K562 (cell line): ENCODE measurements around the gene ZNF581. TPM values are rescaled to one million over a fixed set of nuclear protein-coding genes. Genes with fewer than 3 reads are reported as not detected.
A peak's percentile ranks its signal among the peaks of the same experiment; 100 is the strongest.

ENCODE experiments used
- MECOM ChIP-seq: fragments of 250-450 bp; sonication (Bioruptor Pico); IDR thresholded peaks from 2 replicates; pipeline ENCODE4 v1.8.0; 2022; ENCODE audit warnings: inconsistent platforms
- NR1H2 ChIP-seq: sonication (generic); formaldehyde crosslinking; IDR thresholded peaks from 2 replicates; pipeline ENCODE4 v1.4.0; 2020; ENCODE audit warnings: mild to moderate bottlenecking, missing genetic modification reagents
- RBFOX2 ChIP-seq: fragments of 200-400 bp; formaldehyde crosslinking; IDR thresholded peaks from 2 replicates; pipeline ENCODE4 v1.6.1; 2017; ENCODE audit warnings: low read depth, mild to moderate bottlenecking, low read length, moderate library complexity
- SLC30A9 ChIP-seq: fragments of 250-450 bp; sonication (Bioruptor Pico); IDR thresholded peaks from 2 replicates; pipeline ENCODE4 v1.8.0; 2022; ENCODE audit warnings: mild to moderate bottlenecking, moderate library complexity
- SMARCE1 ChIP-seq: fragments of 450-650 bp; IDR thresholded peaks from 2 replicates; pipeline ENCODE4 v1.7.1; 2016; ENCODE audit warnings: mild to moderate bottlenecking
- SREBF1 ChIP-seq: fragments of 150-350 bp; IDR thresholded peaks from 2 replicates; pipeline ENCODE4 v1.6.1; 2014; ENCODE audit warnings: antibody characterized with exemption, low read depth, low read length, borderline replicate concordance
- ZNF217 ChIP-seq: sonication (generic); formaldehyde crosslinking; IDR thresholded peaks from 2 replicates; pipeline ENCODE4 v1.8.0; 2022; ENCODE audit warnings: mild to moderate bottlenecking, missing genetic modification reagents
- ZNF586 ChIP-seq: fragments of 450-650 bp; formaldehyde crosslinking; conservative IDR thresholded peaks from 2 replicates; pipeline ENCODE4 v1.4.0; 2020; ENCODE audit warnings: mild to moderate bottlenecking, moderate library complexity
- ZNF589 ChIP-seq: fragments of 200-800 bp; sonication (Bioruptor generic); IDR thresholded peaks from 2 replicates; pipeline ENCODE4 v1.6.1; 2016; ENCODE audit warnings: low read depth, missing genetic modification characterization, missing compliant biosample characterization
- polyA plus RNA-seq, 8 experiments: library from polyadenylated mRNA; depleted of rRNA in 4 of 8; stranded (reverse) in 5 of 8; unstranded in 3 of 8; fragments of >200 nt; fragmentation: Nextera tagmentation in 2 of 8; fragmentation: Illumina TruSeq in 1 of 8; extraction: Ambion mirVana in 2 of 8; extraction: Trizol in 1 of 8; gene quantifications; 2 replicates each; pipeline versions ENCODE4 v1.2.1 to v1.2.3, GENCODE V29; 2011 to 2014; ENCODE audit warnings: inconsistent platforms in 1 of 8, missing spikeins in 1 of 8
- total RNA-seq, 7 experiments: library from RNA; depleted of rRNA in 6 of 7; stranded (reverse); fragments of >200 nt in 6 of 7; fragmentation: Illumina TruSeq in 2 of 7; extraction: Trizol in 2 of 7; gene quantifications; 2 replicates each; pipeline versions ENCODE4 v1.2.1 to v1.2.3, GENCODE V29; 2011 to 2021; ENCODE audit warnings: low replicate concordance in 1 of 7
- TF ChIP-seq, protein P1 (sequence below), 2 experiments: fragments of 450-650 bp in 1 of 2; sonication (generic) in 1 of 2; formaldehyde crosslinking in 1 of 2; IDR thresholded peaks; 2 replicates each; pipeline versions ENCODE4 v1.7.1 to v1.9.0; 2016 to 2022; ENCODE audit warnings: inconsistent platforms in 1 of 2, mild to moderate bottlenecking in 1 of 2, missing genetic modification reagents in 1 of 2
- TF ChIP-seq, protein P2 (sequence below): fragments of 450-650 bp; formaldehyde crosslinking; IDR thresholded peaks from 2 replicates; pipeline ENCODE4 v1.4.0; 2020; ENCODE audit warnings: mild to moderate bottlenecking, moderate library complexity
- TF ChIP-seq, protein P3 (sequence below): sonication (generic); formaldehyde crosslinking; IDR thresholded peaks from 2 replicates; pipeline ENCODE4 v1.8.0; 2022; ENCODE audit warnings: mild to moderate bottlenecking, missing genetic modification reagents
- TF ChIP-seq, protein P4 (sequence below), 2 experiments: fragments of 450-650 bp in 1 of 2; sonication (generic) in 1 of 2; formaldehyde crosslinking in 1 of 2; IDR thresholded peaks in 1 of 2; conservative IDR thresholded peaks in 1 of 2; 2 replicates each; pipeline versions ENCODE4 v1.6.1 to v1.8.1; 2016 to 2023; ENCODE audit warnings: mild to moderate bottlenecking in 2 of 2, moderate library complexity in 2 of 2, inconsistent platforms in 1 of 2, missing genetic modification reagents in 1 of 2

The ZNF581 gene
- total and polyA plus RNA-seq, 9 of the 15 experiments (the other 6 are each of a cell fraction or from before 2014, with no cell fraction given), result 2.4 to 39.4 (median 15.4) TPM

DNA sequence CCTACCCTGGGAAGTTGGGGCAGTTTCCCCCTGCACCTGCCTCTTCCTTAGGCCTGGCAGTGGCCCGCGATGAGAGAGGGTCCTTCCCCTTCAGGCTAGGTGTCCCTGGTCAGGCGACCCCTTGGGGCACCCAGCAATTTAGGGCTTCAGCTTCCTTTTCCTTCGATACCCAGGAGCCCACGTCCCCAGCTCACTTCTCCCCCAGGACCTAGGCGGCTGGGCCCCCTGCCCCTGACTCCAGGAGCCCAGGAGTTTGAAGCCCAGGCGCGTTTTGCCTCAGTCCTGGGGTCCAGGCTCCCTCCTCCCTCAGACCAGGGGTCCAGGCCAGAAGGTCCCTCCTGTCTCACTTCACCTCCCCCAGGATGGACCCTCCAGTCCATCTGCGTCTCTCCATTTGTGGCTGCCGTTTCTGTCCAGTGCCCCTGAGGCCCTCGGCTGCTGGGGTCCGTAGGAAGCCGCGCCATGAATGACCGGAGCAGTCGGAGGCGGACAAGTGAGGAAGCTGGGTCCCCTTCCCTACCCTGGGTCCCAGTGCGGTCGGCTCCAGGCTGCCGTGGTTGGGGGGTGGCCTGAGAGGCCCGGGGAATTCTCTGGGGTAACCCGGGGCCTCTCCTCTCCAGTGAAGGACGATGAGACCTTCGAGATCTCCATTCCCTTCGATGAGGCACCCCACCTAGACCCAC lies 5.3 kb downstream of the ZNF581 start (continued):
- TF ChIP-seq ZNF589 (CRISPR knock-in tag), result no peak
- TF ChIP-seq ZNF217 (CRISPR knock-in tag), result no peak
- TF ChIP-seq, protein P1, sequence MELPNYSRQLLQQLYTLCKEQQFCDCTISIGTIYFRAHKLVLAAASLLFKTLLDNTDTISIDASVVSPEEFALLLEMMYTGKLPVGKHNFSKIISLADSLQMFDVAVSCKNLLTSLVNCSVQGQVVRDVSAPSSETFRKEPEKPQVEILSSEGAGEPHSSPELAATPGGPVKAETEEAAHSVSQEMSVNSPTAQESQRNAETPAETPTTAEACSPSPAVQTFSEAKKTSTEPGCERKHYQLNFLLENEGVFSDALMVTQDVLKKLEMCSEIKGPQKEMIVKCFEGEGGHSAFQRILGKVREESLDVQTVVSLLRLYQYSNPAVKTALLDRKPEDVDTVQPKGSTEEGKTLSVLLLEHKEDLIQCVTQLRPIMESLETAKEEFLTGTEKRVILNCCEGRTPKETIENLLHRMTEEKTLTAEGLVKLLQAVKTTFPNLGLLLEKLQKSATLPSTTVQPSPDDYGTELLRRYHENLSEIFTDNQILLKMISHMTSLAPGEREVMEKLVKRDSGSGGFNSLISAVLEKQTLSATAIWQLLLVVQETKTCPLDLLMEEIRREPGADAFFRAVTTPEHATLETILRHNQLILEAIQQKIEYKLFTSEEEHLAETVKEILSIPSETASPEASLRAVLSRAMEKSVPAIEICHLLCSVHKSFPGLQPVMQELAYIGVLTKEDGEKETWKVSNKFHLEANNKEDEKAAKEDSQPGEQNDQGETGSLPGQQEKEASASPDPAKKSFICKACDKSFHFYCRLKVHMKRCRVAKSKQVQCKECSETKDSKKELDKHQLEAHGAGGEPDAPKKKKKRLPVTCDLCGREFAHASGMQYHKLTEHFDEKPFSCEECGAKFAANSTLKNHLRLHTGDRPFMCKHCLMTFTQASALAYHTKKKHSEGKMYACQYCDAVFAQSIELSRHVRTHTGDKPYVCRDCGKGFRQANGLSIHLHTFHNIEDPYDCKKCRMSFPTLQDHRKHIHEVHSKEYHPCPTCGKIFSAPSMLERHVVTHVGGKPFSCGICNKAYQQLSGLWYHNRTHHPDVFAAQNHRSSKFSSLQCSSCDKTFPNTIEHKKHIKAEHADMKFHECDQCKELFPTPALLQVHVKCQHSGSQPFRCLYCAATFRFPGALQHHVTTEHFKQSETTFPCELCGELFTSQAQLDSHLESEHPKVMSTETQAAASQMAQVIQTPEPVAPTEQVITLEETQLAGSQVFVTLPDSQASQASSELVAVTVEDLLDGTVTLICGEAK (IDR thresholded peaks at IDR 0.05), result 0 out of 2 replicates have a peak, but pooled peaks have one; percentile 36
- TF ChIP-seq, protein P1 (CRISPR knock-in tag; IDR thresholded peaks at IDR 0.05), result no peak
- TF ChIP-seq MECOM (CRISPR knock-in tag), result no peak
- TF ChIP-seq, protein P2, sequence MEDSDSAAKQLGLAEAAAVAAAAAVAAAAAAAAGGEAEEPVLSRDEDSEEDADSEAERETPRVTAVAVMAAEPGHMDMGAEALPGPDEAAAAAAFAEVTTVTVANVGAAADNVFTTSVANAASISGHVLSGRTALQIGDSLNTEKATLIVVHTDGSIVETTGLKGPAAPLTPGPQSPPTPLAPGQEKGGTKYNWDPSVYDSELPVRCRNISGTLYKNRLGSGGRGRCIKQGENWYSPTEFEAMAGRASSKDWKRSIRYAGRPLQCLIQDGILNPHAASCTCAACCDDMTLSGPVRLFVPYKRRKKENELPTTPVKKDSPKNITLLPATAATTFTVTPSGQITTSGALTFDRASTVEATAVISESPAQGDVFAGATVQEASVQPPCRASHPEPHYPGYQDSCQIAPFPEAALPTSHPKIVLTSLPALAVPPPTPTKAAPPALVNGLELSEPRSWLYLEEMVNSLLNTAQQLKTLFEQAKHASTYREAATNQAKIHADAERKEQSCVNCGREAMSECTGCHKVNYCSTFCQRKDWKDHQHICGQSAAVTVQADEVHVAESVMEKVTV (CRISPR knock-in tag), result no peak
- TF ChIP-seq, protein P3, sequence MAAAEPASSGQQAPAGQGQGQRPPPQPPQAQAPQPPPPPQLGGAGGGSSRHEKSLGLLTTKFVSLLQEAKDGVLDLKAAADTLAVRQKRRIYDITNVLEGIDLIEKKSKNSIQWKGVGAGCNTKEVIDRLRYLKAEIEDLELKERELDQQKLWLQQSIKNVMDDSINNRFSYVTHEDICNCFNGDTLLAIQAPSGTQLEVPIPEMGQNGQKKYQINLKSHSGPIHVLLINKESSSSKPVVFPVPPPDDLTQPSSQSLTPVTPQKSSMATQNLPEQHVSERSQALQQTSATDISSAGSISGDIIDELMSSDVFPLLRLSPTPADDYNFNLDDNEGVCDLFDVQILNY, result no peak
- no peak for TF ChIP-seq SLC30A9 (CRISPR knock-in tag)
- TF ChIP-seq, protein P4, sequence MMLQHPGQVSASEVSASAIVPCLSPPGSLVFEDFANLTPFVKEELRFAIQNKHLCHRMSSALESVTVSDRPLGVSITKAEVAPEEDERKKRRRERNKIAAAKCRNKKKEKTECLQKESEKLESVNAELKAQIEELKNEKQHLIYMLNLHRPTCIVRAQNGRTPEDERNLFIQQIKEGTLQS (IDR thresholded peaks at IDR 0.05), result no peak
- TF ChIP-seq, protein P4 (CRISPR knock-in tag; conservative IDR thresholded peaks at IDR 0.05), result no peak
- TF ChIP-seq SMARCE1, result 0 out of 2 replicates have a peak, but pooled peaks have one; percentile 21
- TF ChIP-seq RBFOX2, result peak; percentile 29
- TF ChIP-seq SREBF1, result no peak
- no peak for TF ChIP-seq NR1H2 (CRISPR knock-in tag)
- TF ChIP-seq ZNF586 (CRISPR knock-in tag), result no peak
